H9 (cell line): Measurements from ENCODE around the gene FCF1. TPM values are rescaled to one million over a fixed set of nuclear protein-coding genes. Genes with fewer than 3 reads are reported as not detected.

Experiments used
- DNase-seq: peaks from one replicate; pipeline ENCODE4 v3.0.0-alpha.2; 2017
- H2AFZ ChIP-seq: one replicate; pipeline ENCODE4 v1.6.1; 2013; ENCODE audit warnings: mild to moderate bottlenecking, low read length, control low read depth, moderate library complexity
- H2AK5ac ChIP-seq: 2 replicates; pipeline ENCODE4 v1.6.1; 2013; ENCODE audit warnings: low read length, control low read depth, mixed read lengths; ENCODE audit not compliant: insufficient read length
- H2BK120ac ChIP-seq: one replicate; pipeline ENCODE4 v1.6.1; 2013; ENCODE audit warnings: low read depth, mild to moderate bottlenecking, low read length, control low read depth, inconsistent platforms; ENCODE audit not compliant: poor library complexity, severe bottlenecking
- H2BK12ac ChIP-seq: 2 replicates; pipeline ENCODE4 v1.6.1; 2013; ENCODE audit warnings: low read length, control low read depth, mixed read lengths, low read depth; ENCODE audit not compliant: insufficient read length
- H2BK15ac ChIP-seq: 2 replicates; pipeline ENCODE4 v1.6.1; 2013; ENCODE audit warnings: low read depth, low read length, control low read depth
- H2BK20ac ChIP-seq: one replicate; pipeline ENCODE4 v1.6.1; 2013; ENCODE audit warnings: low read depth, mild to moderate bottlenecking, low read length, control low read depth, inconsistent platforms; ENCODE audit not compliant: poor library complexity, severe bottlenecking
- H2BK5ac ChIP-seq: 2 replicates; pipeline ENCODE4 v1.6.1; 2013; ENCODE audit warnings: low read length, control low read depth, mixed read lengths; ENCODE audit not compliant: insufficient read length
- H3K14ac ChIP-seq: 2 replicates; pipeline ENCODE4 v1.6.1; 2013; ENCODE audit warnings: low read length, control low read depth; ENCODE audit not compliant: insufficient read depth
- H3K18ac ChIP-seq: 2 replicates; pipeline ENCODE4 v1.6.1; 2013; ENCODE audit warnings: low read depth, mild to moderate bottlenecking, mixed read lengths, low read length, control low read depth; ENCODE audit not compliant: insufficient read length
- H3K23ac ChIP-seq: 2 replicates; pipeline ENCODE4 v1.6.1; 2013; ENCODE audit warnings: low read length, control low read depth, mixed read lengths, low read depth; ENCODE audit not compliant: insufficient read length
- H3K23me2 ChIP-seq: 2 replicates; pipeline ENCODE4 v1.6.1; 2013; ENCODE audit warnings: low read depth, mild to moderate bottlenecking, mixed read lengths, low read length, control low read depth; ENCODE audit not compliant: insufficient read length, poor library complexity, severe bottlenecking
- H3K27ac ChIP-seq: 2 replicates; pipeline ENCODE4 v1.5.1; 2013; ENCODE audit warnings: low read length, control low read depth, mixed read lengths, low read depth; ENCODE audit not compliant: insufficient read length
- H3K27me3 ChIP-seq: 2 replicates; pipeline ENCODE4 v1.6.1; 2013; ENCODE audit warnings: low read length, control low read depth, inconsistent platforms; ENCODE audit not compliant: insufficient read depth
- H3K4ac ChIP-seq: 2 replicates; pipeline ENCODE4 v1.6.1; 2013; ENCODE audit warnings: low read depth, mild to moderate bottlenecking, control low read depth, inconsistent platforms, low read length, moderate library complexity
- H3K4me1 ChIP-seq: 2 replicates; pipeline ENCODE4 v1.6.1; 2013; ENCODE audit warnings: low read length, control low read depth, inconsistent platforms; ENCODE audit not compliant: insufficient read depth
- H3K4me2 ChIP-seq: 2 replicates; pipeline ENCODE4 v1.6.1; 2013; ENCODE audit warnings: low read length, control low read depth, mixed read lengths; ENCODE audit not compliant: insufficient read length, insufficient read depth
- H3K56ac ChIP-seq: 2 replicates; pipeline ENCODE4 v1.6.1; 2013; ENCODE audit warnings: low read depth, mild to moderate bottlenecking, mixed read lengths, low read length, control low read depth; ENCODE audit not compliant: insufficient read length
- H3K79me1 ChIP-seq: 2 replicates; pipeline ENCODE4 v1.6.1; 2013; ENCODE audit warnings: low read depth, mild to moderate bottlenecking, moderate library complexity, low read length, control low read depth, inconsistent platforms; ENCODE audit not compliant: insufficient read depth, poor library complexity, severe bottlenecking
- H3K79me2 ChIP-seq: 2 replicates; pipeline ENCODE4 v1.6.1; 2013; ENCODE audit warnings: low read length, control low read depth, inconsistent platforms; ENCODE audit not compliant: insufficient read depth
- H3K9ac ChIP-seq: 2 replicates; pipeline ENCODE4 v1.6.1; 2013; ENCODE audit warnings: low read length, control low read depth, mixed read lengths; ENCODE audit not compliant: insufficient read length; ENCODE audit errors: extremely low read depth
- H3K9me3 ChIP-seq: one replicate; pipeline ENCODE4 v1.6.1; 2013; ENCODE audit warnings: low read depth, low read length, inconsistent platforms; ENCODE audit not compliant: control insufficient read depth
- H3T11ph ChIP-seq: one replicate; pipeline ENCODE4 v1.6.1; 2013; ENCODE audit warnings: mild to moderate bottlenecking, low read length, control low read depth, inconsistent platforms
- H4K20me1 ChIP-seq: one replicate; pipeline ENCODE4 v1.6.1; 2013; ENCODE audit not compliant: control insufficient read depth, insufficient read length, insufficient read depth
- H4K5ac ChIP-seq: 2 replicates; pipeline ENCODE4 v1.6.1; 2013; ENCODE audit warnings: low read depth, mild to moderate bottlenecking, mixed read lengths, low read length, control low read depth; ENCODE audit not compliant: insufficient read length
- H4K8ac ChIP-seq: replicated peaks from 2 replicates; pipeline ENCODE4 v1.6.1; 2013; ENCODE audit warnings: low read length, control low read depth, mixed read lengths, low read depth; ENCODE audit not compliant: insufficient read length
- H4K91ac ChIP-seq: 2 replicates; pipeline ENCODE4 v1.6.1; 2013; ENCODE audit warnings: low read depth, mild to moderate bottlenecking, moderate library complexity, mixed read lengths, low read length, control low read depth; ENCODE audit not compliant: insufficient read length
- H3K27ac Mint-ChIP-seq, 3 experiments: 2 replicates in 2 of 3; 3 replicates in 1 of 3; pipeline ENCODE4 v1.8.0; 2020 to 2021; ENCODE audit warnings: mixed read lengths in 3 of 3, mild to moderate bottlenecking in 1 of 3, moderate library complexity in 1 of 3
- H3K27me3 Mint-ChIP-seq: 2 replicates; pipeline ENCODE4 v1.8.0; 2021; ENCODE audit warnings: low read depth, mild to moderate bottlenecking, moderate library complexity, mixed read lengths
- H3K36me3 Mint-ChIP-seq, 3 experiments: 2 replicates in 2 of 3; 3 replicates in 1 of 3; pipeline ENCODE4 v1.8.0; 2020 to 2021; ENCODE audit warnings: low read depth in 3 of 3, mixed read lengths in 3 of 3; ENCODE audit not compliant: insufficient read depth in 1 of 3
- H3K4me1 Mint-ChIP-seq, 2 experiments: 2 replicates each; pipeline ENCODE4 v1.8.0; 2020; ENCODE audit warnings: mixed read lengths in 2 of 2
- H3K4me3 Mint-ChIP-seq, 2 experiments: 2 replicates in 1 of 2; 3 replicates in 1 of 2; pipeline ENCODE4 v1.8.0; 2020 to 2021; ENCODE audit warnings: mild to moderate bottlenecking in 2 of 2, mixed read lengths in 2 of 2, moderate library complexity in 1 of 2
- H3K9me3 Mint-ChIP-seq, 2 experiments: 2 replicates in 1 of 2; 3 replicates in 1 of 2; pipeline ENCODE4 v1.8.0; 2020; ENCODE audit warnings: mild to moderate bottlenecking in 2 of 2, mixed read lengths in 2 of 2, moderate library complexity in 1 of 2
- CTCF ChIP-seq: fragments of 200-600 bp; sonication (generic); conservative IDR thresholded peaks from 3 replicates; pipeline ENCODE4 v1.8.0; 2021; ENCODE audit warnings: antibody characterized with exemption, mild to moderate bottlenecking
- WGBS: extraction: QIAGEN DNeasy Blood & Tissue Kit; methylation state at CpG from one replicate; pipeline ENCODE4 v1.1.7; 2013; ENCODE audit warnings: missing lambda C conversion rate, low lambda C conversion rate, mixed read lengths; ENCODE audit not compliant: insufficient read length; ENCODE audit errors: extremely low coverage; 5-methylcytosine and 5-hydroxymethylcytosine counted together
- total RNA-seq: library from RNA; stranded (reverse); gene quantifications from 2 replicates; pipeline ENCODE4 v1.2.1, GENCODE V29; 2021

Gene FCF1
- total RNA-seq, 1 experiment from 2014 or later, result 87.7 TPM

- Mint-ChIP-seq H3K4me1 (peaks cover 10 to 12% of the 10 kb centered on the region in 2 experiments; a peak in 3 of 4 replicates), H3K4me3 (no peak overlapping the region), H3K27me3 (no peaks in the 10 kb centered on the region), H3K36me3 (peaks cover 14 to 44% (median 38%) of the 10 kb centered on the region in 3 experiments), H3K27ac (no peak overlapping the region), H3K9me3 (no peaks in the 10 kb centered on the region)
- DNase-seq, result no peak
- no peak overlapping the region for H3K56ac ChIP-seq
- no peak overlapping the region for H2BK15ac ChIP-seq
- H3T11ph ChIP-seq, result no peak overlapping the region
- H3K14ac ChIP-seq, result no peak overlapping the region
- no peaks in the 10 kb centered on the region for H3K27me3 ChIP-seq
- no peak overlapping the region for H4K5ac ChIP-seq
- H2AK5ac ChIP-seq, result no peak overlapping the region
- H4K91ac ChIP-seq, result no peak overlapping the region
- no peak overlapping the region for H3K4me2 ChIP-seq
- no peaks in the 10 kb centered on the region for H3K79me1 ChIP-seq
- H3K27ac ChIP-seq, result no peak overlapping the region
- H3K18ac ChIP-seq, result no peak overlapping the region
- no peak overlapping the region for H3K23ac ChIP-seq
- no peak overlapping the region for H4K8ac ChIP-seq
- no CpG with 5 or more reads among the region's 2 CpGs for WGBS
- H2BK120ac ChIP-seq, result no peak overlapping the region
- no peak overlapping the region for H2BK20ac ChIP-seq
- H3K4ac ChIP-seq, result no peak overlapping the region
- no peak overlapping the region for H3K9ac ChIP-seq
- H2BK12ac ChIP-seq, result no peak overlapping the region
- no peaks in the 10 kb centered on the region for H3K9me3 ChIP-seq
- H4K20me1 ChIP-seq, result no peaks in the 10 kb centered on the region
- H2AFZ ChIP-seq, result no peak overlapping the region
- no peak overlapping the region for H2BK5ac ChIP-seq
- H3K23me2 ChIP-seq, result no peaks in the 10 kb centered on the region
- no peaks in the 10 kb centered on the region for H3K79me2 ChIP-seq
- no peak for TF ChIP-seq CTCF
- peaks cover 2% of the 10 kb centered on the region for H3K4me1 ChIP-seq
Observed at GRCh38 chr14:74685056-74685455, 27.9 kb upstream of the FCF1 start.
